COLO668 (cell line): ENCODE data around the gene SLIT1.
"Not testable (repeated sequence)": the region's sequence is repeated elsewhere in the genome, so short reads cannot be mapped to it uniquely, and the experiment has no call there.

Experiments
- DNase-seq: peaks from one replicate; lab custom pipeline; 2025; ENCODE audit not compliant: unreplicated experiment; lab: John Stamatoyannopoulos, UW

SLIT1 gene

DNA sequence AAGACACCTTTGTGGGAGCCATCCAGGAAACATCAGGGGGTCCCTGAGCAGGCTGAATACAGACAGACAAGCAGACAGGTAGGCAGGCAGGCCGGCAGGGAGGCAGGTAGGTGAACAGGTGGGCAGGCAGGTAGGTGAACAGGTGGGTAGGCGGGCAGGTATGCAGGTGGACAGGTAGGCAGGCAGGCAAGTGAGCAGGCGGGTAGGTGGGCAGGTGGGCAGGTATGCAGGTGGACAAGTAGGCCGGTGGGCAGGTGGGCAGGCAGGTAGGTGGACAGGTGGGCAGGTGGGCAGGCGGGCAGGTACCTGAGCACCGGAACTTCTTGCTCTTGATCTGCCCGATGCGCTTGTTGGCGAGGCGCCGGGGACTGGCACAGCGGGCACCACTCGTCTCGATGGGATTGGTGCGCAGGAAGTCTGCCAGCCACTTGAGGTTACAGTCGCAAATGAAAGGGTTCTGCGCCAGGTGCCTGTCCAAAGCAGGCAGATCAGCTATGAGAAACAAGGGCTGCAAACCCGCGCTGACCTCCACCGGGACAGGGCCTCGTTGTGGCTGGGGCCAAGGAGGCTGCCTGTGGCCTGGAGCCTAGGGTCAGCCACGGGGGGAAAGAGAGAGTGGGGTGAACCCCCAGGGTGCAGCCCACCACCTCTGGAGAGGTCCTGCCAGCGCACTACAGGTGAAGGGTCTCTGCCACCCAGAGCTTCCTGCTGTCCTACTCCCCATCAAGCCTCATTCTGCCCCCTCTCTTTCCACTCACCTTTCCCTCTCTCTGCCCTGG is 136.9 kb downstream of the SLIT1 start:
- DNase-seq: no peak

DNA sequence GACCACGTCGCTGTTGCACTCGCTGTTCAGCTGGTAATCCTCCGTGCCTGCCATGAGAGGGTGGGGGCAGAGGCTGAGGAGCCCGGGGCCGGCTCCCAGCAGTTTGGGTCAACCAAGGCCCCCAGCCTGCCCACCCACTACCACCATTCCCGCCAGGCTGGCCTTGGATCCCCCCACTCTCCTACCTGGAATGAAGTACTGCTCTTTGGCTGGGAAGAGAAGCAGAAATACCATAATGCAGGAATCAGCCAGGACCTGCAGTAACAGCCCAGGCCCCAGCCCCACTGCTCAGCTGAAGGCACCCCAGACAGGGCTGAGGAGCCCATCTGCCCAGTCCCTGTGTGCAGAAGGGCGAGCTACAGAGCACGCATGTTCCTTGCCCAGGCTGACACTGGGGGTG is 138.0 kb downstream of the SLIT1 start:
- DNase-seq: no peak

DNA sequence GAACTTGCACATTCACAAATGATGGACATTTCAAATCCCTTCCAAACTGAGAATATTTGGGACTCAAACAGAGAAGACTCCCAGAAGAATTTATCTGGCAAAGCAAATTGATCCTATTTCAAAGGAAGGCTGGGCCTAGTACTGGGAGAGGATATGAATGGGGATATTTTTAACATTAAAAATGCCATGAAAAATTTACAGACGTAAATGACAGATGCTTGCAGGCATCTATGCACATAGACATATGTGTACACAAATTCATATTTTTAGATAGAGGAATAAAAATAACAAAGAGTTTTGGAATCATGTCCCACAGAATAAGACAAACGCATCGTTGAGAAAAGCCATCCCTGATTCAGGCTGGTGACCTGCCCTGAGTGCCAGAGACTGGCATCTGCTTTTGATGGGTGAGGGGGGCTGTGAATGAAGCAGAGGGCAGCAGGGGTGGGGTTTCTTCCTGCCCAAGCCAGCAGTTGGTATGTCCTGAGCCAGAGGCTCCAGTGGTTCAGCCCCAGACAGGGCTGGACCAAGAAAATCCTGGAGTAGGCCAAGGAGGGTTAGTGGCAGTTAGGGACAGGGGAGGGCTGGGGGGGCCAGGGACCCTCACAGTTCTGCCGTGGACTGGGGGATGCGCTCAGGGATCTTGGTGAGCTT is 138.5 kb downstream of the SLIT1 start:
- DNase-seq: no peak

DNA sequence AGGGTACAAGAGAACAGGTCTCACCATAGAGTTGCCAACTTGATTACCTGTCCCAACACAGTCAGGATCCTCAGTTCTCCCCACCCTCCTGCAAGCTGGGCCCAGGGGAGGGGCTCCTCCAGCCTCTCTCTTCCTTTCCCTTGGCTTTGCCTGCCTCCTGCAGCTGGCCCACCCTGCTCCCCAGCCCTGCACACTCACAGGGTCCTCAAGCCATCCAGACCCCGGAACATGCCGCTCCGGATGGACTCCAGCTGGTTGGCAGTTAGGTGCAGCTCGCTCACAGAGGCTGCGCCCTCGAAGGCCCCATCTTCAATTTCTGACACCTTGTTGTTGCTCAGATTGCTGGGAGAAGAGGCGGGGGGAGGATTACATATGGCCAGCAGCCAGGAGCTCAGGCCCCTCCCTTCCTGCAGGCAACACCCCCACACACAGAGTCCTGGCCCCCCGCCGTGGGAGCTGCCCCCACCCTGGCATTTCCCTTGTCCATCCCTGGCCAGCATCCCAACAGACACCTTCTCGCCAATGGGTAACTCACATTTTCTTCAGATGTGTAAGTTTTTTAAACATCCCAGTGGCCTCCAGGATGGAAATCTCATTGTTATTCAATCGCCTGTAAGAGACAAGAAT is 139.2 kb downstream of the SLIT1 start:
- DNase-seq: no peak

DNA sequence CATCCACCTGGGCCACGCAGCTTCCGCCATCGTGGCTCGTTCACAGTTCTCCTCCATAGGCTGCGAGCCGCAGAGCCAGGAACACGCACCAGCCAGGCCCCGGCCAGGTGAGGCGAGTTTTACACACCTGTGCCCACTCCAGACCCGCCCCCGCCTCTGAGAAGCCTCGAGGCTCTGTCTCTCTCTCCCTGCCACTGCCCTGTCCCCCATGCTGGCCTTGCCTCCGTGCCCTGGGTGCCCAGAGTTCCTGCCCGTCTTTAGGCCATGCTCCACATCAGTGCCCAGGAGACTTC is 142.2 kb downstream of the SLIT1 start:
- DNase-seq: no peak

DNA sequence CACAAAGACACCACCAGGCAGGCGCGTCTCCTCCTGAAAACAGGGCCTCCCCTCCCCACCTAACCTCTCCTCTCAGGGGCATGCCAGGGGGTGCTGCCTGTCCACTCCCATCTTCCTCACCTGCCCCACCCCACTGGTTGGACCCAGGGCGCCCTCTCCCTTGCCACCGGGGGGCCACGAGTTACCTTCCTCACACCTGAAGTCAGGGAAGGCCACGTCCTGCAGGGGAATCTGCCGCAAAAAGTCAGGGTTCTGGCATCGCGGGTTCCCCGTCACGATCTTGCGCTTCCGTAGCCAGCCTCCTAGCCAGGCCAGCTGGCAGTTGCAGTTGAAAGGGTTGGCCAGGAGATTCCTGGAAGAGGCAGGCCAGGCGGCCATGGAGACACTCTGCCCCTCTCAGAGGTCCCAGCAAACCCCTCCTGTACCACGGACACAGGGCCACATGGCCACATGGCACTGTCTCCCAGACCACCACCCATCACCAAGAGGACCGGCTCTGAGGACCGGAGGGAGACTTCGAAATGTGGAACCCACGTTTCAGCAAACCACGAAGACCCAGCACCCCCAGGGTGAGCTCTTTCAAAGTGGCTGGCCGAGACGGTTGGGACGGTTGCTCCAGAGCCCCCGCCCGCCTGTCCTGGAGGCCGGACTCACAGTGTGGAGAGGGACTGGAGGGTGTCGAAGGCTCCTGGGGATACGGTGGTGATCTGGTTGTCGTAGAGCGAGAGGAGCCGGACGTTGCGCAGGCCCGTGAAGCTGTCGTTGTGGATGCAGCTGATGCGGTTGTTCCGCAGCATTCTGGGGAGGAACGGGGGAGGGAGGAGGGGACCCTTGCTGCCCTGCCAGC is 142.8 kb downstream of the SLIT1 start:
- DNase-seq: no peak

DNA sequence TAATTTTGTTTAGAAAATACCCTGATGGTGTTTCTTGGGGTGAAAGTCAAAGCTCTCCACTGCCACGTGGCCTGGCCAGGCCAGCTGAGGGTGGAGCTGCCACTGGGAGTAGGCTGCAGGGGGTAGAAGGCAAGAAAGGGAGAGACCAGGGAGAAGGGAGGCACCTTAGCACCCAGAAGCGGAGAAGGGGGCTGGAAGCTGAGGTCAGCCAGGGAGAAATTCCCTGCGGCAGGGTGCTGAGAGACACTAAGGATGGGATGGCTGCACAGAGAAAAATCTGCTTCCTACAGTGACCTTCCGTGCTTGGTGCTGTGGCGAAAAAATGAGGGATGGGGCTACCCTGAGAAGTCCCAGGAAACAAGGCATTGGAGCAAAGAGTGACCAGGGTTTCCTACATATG is 143.7 kb downstream of the SLIT1 start:
- DNase-seq: no peak

DNA sequence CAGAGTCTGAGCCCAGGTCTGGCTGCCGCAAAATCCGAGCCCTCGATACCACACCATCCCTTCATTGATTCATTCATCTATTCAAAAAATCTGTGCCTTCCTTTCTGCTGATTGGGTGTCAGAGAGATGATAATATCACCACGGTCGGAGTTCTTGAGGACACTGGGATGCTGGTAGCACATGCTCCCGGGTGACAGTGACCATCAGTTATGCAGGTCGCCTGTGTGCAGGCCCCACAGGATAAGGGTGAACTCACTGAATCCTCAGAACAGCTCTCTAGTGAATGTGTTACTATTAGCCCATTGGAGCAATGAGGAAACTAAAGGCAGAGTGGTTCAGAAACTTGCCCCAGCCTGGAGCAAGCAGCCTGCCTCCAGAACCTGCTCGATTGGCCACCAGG is 145.1 kb downstream of the SLIT1 start:
- no peak for DNase-seq

DNA sequence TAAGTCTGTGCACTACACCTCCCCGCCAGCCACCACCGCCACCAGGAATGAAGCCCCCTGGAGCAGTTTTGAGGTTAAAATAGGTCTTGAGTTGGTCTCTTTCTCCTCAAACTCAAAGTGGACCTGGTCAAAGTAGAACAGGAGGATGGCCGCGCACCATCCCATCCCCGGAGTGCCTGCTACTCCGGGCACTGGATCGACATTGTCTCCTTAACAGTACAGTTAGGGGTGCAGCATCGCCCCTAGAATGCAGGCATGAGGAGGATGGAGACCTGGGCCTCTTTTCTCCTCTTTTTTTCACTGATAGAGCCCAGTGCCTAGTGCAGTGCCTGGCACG is 145.5 kb downstream of the SLIT1 start:
- no peak for DNase-seq

DNA sequence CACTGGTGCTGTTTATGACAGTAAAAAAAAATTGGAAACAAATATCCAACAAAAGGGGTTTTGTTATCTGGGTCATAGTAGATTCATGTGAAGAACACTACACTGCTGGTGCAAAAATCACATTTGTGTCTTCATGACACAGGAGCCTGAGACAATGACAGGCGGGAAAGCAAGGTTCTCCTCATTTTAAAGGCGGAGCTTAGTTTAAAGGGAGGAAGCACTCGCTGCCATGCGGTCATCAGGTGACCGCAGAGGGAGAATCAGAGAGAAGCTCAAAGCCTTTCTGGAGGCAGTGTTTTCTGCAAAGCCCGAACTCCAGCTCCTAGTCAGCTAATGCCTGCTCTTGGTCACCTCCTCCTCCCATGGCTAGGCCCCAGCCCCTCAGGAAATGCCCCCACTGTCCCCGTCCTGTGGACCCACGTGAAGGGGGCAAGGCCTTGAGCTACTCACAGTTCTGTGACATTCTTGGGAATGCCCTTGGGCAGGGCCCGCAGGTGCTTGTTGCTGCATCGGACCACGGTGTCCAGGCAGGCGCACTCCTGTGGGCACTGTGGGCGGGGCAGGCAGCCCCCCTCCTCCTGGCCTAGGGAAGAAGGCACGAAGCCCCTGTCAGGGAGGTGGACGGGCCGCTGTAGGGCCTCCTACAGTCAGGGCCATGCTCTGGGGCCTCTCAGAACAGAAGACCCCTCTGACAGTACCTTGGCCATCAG is 146.1 kb downstream of the SLIT1 start:
- DNase-seq: no peak

DNA sequence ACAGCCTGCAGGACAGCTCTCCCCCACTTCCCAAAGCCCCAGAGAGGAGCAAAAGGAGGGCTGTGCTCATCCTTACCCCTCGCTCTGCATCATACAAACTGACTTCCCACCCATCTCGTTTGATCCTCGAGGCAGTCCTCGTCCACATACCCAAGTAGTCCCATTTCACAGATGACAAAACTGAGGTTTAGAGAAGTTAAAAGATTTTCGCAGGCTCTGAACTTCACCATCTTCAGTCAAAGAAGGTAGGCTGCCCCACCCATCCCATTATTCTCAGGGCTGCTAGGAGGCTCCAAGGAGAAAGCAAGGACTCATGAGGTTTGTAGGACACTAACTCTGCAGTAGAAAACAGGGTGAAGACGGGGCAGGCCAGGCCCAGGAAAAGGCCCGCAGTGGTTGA is 147.1 kb downstream of the SLIT1 start:
- no peak for DNase-seq

DNA sequence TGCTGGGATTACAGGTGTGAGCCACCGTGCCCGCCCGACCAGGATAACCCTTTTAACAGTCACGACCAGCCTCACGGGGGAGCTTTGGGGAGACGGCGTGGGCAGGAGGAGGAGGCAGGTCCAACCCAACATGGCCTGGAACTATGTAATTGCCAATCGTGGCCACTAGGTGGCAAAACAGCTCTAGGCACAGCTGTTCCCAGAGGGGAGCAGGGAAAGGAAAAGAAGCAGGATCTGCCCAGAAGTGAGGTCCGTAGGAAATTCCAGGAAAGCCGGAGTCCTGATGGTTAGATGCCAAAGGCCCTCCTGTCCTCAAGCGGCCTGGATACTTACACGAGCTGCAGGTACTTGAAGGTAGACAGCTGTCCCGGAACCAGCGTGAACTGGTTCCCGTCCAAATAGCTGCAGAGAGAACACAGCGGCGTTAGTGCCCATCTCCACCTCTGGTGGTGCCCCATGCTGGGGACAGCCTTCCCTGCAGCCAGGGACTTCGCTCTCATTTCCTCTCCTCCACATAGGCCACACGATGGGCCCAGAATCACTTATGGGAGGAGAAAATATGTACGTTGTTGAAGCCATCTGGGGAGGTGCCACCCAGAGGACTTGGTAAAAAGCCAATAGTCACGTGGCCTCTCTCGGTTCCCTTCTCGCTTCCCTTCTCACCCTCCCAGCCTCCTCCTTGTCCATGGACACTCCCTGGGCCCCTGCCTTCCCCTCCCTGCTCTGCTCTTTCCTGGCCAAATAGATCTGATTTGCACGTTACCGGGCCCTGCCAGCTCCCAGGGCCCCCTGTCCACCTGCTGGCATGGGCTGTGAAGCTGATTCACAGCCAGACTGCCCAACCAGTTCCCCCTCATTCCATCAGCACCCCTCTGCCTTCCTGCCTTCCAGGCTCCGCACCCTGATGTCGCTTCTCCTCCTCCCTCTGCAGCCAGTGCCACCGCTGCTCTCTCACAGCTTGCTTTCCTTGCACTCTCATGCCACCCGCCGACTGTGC is 148.1 kb downstream of the SLIT1 start:
- DNase-seq: peak; percentile 69

DNA sequence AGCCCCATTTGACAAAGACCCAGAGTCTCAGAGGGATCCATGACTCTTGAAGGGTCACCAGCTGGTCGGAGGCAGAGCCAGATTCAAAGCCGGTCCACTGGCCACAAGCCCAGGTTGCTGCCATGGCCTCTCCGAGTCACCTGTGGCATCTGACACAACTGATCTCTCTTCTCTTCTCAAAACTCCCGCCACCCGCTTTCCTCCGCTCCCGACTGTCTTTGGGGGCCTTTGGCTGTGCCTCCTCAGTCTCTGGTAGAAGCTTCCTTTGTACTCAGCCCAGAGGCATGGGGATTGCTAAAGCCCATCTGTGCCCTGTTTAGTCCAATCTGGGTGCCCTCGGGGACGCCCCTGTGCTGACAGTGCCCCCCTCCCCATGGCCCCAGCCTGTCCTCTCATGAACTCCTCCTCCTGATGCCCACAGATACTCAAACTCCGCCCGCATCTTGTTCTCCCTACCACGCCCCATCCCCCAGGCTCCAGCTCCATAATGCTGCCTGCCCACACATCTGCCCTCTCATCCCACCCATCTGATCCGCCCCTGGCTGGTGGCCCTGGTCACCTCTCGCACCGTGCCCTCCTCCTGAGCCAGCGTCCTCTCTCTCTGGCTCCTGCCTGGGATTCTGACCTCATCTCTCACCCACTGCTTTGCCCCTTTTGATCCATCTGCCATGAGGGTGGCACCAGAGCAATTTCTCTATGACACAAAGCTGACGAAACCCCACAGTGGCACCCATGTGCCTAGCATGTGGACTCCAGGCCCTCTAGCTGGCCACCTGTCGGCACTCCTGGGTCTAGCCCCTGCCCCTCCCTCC is 150.6 kb downstream of the SLIT1 start:
- DNase-seq: no peak

DNA sequence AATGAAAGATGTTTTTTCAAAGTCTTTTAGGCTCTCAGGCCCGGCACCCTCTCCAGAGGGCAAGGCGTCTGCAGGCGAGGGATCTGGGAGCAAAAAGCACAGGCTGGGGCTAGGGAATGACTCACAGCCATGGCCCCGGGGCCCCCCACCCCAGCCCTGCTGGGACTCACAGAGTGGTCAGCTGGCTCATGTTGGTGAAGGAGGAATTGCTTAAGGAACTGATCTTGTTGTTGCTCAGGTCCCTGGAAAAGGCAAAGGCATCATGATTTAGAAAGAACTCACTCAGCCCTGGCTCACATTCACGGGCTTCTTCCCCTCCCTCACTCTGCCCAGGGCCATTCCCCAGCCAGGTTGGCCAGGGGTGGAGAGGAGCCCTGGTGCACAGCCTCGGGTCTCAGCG is 151.5 kb downstream of the SLIT1 start:
- no peak for DNase-seq

DNA sequence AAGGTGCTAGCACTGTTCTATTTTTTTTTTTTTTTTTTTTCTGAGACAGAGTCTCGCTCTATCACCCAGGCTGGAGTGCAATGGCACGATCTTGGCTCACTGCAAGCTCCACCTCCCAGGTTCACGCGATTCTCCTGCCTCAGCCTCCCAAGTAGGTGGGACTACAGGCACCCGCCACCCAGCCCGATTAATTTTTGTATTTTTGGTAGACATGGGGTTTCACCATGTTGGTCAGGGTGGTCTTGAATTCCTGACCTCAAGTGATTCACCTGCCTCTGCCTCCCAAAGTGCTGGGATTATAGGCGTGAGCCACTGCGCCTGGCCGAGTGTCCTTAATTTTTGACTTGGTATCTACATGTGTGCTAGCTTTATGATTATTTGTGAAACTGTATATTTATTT is 151.9 kb downstream of the SLIT1 start:
- not testable (repeated sequence) for DNase-seq

DNA sequence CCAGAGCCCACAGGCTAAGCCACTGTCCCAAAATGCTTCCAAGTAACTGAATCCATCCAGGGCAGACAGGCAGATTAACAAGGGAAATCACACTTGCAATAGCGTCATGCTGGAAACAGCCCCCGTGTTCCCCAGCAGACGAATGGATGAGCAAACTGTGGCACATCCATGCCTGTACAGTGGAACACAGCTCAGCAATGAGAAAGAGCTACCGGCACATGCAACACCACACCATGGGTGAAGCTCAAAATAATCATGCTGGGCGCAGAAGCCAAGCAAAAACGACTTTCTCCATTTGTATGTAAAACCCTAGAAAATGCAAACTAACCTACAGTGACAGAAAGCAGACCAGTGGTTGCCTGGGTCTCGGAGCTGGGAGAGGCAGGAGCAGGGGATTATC is 153.1 kb downstream of the SLIT1 start:
- DNase-seq: no peak

DNA sequence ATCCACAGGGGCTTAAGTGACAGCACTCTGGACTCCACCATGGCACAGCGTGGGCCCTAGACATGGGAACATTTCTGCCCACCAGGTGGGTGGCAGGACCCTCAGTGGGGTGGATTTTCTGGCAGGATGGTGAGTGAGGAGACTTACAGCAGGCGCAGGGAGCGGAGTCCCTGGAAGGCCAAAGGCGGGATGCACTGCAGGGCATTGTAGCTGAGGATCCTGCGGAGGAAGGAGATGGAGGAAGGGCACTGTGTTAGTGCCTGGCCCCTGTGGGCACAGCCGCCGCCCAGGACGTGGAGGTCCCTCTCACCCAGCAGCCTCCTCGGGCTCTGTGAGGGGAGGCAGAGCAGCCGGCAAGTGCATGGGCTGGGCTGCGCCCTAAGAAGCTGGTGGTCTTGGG is 154.3 kb downstream of the SLIT1 start:
- no peak for DNase-seq

DNA sequence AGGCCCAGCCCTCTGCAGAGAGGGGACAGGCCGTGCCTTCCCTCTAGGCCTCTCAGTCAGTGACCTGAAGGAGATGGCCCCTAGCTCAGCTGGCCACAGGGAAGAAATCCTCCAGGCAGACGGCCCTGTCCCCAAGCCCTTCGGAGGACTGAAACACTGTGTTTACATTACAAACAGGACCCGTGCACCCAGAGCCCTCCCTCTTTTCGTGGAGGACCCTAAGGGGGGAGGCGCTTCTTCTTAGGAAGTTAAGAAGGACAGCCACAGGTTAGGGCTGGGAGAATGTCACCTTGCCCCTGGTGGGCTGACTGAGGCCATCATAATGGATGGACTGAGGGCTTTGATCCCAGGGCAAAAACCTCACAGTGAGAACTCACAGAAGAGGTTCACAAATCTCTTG is 154.9 kb downstream of the SLIT1 start:
- no peak for DNase-seq

DNA sequence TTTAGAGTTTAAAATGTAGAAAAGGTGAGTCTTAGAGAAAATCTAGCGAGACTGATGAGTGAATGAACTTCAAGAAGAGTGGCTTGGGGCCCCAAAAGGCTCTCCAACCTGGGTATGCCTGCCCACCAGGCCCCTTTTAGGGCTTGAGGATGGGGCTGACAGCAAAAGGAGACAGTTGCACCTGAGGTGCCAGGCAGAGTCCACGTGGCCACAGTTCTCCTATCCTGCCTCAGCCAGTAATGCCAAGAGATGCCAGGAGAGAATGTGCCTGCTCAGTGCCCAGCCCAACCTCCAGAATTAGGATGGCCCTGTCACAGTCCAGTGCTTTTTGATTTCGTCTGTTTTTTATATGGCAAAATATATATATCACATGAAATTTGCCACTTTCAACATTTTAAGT is 156.5 kb downstream of the SLIT1 start:
- DNase-seq: no peak
